AG08395 (cell line): ENCODE measurements around the gene TMEM116.

Experiments
- DNase-seq: peaks from one replicate; pipeline ENCODE4 v3.0.0; 2012; ENCODE audit warnings: mixed read lengths, low spot score

The TMEM116 gene

GRCh38 chr12:111893287-111893686 is 119.7 kb downstream of the TMEM116 start:
- no peak for DNase-seq

- DNase-seq: no peak
These were observed 124.8 kb downstream of the TMEM116 start for GRCh38 chr12:111887926-111888745.

- no peak for DNase-seq
These were observed 126.1 kb downstream of the TMEM116 start for GRCh38 chr12:111886662-111887545.

- no peak for DNase-seq
These were observed 131.2 kb downstream of the TMEM116 start for GRCh38 chr12:111881716-111882115.
